CD4-positive, alpha-beta T cell treated with Interleukin-1 beta for 1 hour (primary cell): ENCODE measurements around the gene AAGAB.

Experiments
- DNase-seq, 2 donors: peaks; one replicate each; pipeline ENCODE4 v3.0.0-alpha.2; 2020 to 2022

The AAGAB gene

DNA sequence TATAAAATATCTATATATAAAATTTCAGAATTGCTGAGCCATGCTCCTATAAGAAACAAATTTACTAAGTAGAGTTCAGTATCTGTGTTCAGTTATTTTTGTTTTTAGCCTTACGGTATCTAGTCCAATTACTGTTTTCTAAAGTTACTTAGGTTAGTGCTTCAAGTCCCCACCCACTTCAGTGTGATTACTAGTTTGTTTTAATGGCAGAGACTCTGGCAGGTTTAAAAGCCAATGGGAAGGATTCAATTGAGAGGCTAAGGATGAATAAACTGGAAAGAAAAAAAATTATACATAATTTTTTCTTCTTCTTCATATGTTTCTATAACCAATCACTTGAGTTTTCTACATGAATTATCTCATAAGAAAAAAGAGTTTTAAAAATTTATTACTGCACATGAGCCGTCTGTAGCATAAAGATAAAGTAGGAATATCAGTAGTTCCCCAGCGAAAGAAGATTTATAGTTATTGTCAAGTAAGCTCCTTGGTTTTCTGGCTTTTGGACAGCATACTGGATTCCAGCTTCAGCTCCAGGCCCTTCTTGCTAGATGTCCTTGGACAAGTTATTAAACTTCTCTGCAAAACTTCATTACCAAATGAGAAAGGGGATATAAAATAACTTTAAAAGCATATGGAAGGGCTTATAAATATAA lies 46.8 kb downstream of the AAGAB start:
- no peak for DNase-seq

DNA sequence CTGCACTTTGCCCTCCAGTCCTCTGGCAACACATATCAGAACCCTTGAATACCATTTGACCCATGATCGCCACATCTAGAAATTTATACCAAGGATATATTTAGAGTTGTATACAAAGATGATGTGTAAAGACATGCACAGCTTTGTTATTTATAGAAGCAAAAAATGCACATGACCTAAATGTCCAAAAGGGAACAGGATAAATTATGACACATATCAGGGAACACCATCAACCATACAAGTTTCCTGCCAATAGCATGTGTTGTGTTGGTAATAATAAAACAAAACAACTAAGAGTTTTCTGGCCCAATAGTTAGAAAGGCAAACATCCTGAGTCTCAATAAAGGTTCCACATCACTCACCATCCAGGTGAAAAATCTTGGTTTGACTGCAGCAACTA lies 51.5 kb downstream of the AAGAB start:
- no peak for DNase-seq

DNA sequence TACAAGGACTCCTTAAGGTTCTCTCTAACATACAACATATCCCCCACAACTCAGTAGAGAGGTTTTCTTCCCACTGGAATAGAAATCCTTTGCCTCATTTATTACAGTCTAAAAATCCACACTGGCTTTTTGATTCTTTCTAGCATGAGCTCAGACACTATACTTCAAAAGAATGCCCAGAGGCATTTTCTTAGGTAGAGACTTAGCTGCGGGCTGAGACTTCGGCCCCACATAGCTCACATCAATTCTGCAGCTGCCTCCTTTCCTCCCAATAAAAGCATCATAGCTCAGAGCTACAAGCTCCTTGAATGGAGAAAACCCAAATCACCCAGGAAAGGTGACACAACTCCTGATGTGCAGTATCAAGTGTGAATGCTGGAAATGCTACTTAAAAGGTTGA lies 52.4 kb downstream of the AAGAB start:
- no peak for DNase-seq

DNA sequence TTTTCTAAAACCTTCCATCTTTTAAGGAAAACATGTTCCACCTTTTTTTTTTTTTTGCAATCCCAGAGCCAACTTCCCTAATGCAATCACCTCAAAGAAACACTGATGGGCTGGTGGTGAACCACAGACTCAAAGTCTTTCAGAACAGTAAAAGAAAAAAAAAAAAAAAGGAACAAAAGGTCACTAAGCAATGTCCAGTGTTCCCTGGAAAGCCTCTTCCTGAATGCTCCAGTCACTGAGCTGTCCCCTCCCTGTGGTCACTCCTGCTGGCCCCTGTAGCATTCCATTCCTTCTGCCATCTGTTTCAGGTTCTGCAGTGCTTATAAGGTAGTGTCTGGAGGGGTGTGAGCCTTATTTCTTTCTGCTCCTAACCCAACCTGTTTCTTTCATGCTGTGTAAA lies 53.3 kb downstream of the AAGAB start:
- DNase-seq, result no peak

DNA sequence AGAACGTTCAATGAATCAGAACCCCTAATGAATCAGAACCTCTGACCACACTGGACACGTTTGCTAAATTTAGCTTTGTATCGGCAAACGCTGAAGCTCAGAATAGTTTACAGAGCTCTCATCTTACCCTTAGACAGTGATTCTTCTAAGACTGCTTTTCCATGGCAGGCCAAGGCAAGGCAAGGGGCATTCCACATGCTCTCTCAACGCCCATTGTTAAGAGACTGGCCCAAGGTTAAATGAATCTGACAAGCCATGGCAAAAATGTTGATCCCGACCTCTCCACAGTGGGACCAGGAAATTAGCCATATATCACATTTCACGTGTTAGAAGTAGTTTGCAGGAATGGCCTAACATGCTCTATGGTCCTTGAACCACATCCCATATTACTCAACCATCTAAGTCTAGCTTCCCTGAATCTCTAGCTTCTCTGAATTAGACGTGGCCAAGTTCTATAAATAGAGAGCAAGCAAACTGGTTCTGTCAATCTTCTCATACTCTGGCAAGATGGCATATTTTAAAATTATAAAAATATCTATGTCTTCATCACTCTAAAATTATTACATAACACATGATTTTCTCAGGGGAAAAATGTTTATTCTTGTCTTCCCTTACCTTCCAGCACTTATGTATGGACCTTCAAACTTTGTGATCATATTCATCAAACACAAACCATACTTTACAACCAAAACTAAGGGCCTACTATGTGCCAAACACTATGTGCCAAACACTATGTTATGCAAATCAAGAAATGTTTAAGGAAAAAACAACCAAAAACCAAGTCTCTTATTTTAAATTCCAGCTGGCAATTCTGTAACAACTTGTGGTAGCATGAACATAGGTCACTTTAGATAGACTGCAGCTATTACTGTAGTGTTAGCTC lies 54.3 kb downstream of the AAGAB start:
- no peak for DNase-seq

DNA sequence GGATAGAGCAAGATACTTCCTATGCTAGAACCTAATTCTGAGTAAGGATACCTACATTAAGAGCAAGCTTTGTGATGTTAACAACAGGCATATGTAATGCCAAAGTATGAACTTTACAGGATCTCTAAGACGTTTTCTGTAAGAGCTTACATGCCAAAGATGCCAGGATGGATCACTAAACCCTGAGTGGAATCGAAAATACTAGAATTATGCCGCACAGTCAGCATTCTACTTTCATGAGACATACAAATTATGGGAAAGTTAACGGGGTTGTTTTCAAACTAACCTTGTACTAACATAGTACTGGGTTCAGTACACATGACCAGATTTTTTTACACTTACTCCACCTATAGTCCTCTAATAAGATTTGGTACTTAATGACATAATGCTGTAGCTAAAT lies 55.1 kb downstream of the AAGAB start:
- DNase-seq, result no peak

DNA sequence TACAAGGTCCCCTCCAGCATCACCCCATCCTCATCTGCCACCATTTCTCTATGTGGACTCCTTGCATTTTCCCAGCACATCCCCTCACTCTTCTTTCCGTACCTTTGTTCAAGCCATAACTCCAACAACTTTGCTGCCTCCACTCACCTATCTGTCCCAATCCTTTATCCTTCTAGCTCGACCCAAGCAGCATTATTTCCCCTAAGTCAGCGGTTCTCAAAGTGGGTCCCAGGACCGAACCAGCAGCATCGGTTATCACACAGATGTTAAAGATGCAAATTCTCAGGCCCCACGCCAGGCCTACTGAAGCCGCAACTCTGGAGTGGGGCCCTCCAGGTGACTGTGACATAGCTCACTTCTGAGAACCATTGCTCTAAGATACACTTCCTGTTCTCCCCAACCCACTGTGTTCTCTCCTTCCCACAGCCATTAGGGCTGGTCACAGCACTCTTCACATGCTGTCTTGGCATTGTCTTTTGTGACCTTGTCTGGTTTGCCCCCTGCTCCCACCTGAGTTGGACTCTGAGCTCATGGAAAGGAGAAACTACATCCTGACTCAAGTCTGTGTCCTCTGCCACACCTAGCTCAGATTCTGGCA lies 56.2 kb downstream of the AAGAB start:
- DNase-seq, result no peak

DNA sequence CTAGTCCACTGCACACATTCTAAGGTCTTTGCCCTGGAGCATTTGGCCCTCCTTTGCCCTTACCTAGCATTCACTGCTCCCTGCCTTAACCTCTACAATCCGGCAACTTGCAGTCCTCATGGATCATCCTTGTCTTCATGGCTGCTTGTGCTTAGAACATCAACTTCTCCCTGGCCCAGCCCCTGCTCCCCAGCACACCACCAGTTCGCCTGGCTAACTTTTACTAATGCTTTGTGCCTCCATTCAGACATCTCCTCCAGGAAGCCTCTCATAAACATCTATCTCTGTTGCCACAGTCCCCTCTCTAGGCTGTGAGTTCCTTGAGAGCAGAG lies 57.1 kb downstream of the AAGAB start:
- DNase-seq, result no peak

DNA sequence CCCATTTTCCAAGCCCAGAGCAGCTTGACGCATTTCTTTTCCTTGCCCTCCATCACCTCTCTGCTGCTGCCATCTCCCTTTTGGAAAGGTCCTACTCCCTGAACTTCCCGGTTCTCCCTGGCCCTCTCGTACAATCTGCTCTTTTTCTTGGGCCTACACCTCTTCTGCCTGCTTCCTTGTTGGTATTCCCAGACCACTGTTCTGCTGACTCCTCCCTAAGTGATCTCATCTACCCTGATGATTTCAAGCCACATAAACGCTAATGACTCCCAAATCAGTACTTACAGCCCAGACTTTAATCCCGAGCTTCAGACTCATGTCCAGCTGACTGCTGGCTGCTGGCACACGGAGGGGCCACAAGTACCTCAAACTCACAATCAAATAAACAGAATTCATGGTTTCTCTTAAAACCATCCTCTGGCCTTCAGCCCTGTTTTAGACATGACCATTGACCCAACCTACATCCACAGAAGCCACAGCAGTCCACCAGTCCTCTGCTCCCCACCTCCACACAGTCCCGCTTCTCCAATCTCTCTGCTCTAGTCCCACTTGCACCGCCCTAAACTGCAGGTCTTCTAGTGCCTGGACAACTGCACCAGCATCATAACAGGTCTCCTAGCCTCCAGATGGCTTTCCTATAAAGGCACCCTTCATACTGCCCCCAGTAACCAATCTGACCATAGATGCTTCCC lies 57.6 kb downstream of the AAGAB start:
- no peak for DNase-seq

DNA sequence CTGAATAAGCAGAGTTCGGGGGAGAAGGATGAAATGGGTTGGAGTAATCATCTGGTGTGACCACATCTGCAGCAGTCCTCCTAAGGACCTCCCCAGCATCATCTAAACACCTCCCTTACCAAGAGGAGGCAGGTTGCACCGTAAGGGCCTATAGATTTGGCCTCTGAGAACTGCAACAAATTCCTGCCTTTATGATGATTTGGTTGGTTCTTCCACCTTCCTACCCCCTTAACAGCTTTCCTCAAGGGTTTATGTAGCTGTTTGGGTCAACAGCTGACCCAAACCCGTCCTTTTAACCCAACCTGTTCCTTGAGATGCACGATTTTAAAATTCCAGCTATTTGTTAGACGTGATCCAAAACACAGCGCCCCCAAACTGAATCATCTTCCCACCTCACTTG lies 58.2 kb downstream of the AAGAB start:
- no peak for DNase-seq

DNA sequence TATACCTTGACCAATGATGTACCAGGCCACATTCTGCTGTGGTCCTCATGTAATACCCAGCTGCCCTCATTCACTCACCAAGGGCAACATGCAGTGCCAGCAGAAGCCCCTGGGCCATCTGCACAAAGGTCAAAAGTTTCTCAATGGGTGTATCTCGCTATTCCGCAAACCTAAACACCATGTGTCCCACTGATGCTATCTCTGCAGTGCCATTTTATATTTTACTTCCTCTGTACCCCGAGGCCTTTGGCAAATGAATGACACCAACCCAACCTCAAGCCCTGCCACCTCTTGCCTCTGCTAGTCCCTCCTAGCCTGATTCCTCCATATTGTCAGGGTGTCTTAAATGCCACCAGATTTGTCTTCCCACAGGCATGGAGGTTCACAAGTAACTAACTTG lies 59.2 kb downstream of the AAGAB start:
- DNase-seq, result no peak

DNA sequence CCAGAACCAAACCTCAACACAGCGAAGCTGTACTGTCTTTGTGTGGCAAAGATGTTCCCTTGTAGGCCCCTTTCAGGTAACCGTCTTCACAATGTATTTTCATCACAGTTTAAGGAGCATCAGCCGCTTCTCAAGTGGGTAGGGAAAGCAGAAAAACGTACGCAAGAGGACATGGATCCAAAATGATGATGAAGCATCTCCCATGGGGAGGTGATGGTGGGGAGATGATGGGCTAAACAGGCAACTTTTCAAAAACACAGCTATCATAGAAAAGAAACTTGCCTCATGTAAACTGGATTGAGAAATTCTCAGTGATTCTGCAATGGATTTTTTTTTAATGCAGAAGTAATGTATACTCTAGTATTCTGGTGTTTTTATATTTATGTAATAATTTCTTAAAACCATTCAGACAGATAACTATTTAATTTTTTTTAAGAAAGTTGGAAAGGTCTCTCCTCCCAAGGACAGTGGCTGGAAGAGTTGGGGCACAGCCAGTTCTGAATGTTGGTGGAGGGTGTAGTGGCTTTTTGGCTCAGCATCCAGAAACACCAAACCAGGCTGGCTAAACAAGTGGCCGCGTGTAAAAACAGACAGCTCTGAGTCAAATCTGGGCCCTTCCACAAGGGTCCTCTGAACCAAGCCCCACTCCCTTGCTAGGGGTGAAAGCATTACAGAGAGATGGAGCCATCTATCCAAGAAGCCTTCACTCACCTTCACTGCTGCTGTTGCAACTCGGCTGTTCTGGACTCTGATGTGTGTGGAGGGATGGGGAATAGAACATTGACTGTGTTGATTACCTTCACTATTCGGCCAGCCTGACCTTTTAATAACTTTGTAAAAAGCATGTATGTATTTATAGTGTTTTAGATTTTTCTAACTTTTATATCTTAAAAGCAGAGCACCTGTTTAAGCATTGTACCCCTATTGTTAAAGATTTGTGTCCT lies 60.0 kb downstream of the AAGAB start:
- no peak for DNase-seq

DNA sequence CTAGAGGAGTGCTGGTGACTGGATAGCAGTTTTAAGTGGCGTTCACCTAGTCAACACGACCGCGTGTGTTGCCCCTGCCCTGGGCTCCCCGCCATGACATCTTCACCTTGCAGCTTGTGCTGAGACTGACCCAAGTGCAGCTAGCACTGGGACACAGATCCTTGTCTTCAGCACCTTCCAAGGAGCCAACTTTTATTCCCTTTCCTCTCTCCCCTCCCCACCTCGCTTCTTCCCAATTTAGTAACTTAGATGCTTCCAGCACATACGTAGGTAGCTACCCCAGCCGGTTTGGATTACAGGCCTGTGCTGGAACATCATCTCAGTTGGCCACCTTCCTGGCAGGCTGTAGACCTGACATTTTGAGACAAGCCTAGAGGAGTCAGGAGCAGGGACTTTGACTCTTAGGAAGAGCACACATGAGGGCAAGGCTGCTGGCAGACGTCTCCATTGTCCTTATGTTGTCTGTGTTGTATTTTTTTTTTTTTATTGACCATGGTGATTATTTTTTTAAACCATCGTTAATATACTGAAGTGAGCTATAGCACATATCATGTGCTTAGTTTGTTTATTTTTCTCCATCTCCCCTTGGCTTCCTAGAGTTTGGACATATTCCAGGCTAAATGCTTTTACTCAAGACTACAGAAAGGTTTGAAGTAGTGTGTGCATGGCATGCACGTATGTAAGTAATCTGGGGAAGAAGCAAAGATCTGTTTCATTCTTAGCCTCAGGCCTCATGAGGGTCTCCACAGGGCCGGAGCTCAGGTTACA lies 61.1 kb downstream of the AAGAB start:
- no peak for DNase-seq

DNA sequence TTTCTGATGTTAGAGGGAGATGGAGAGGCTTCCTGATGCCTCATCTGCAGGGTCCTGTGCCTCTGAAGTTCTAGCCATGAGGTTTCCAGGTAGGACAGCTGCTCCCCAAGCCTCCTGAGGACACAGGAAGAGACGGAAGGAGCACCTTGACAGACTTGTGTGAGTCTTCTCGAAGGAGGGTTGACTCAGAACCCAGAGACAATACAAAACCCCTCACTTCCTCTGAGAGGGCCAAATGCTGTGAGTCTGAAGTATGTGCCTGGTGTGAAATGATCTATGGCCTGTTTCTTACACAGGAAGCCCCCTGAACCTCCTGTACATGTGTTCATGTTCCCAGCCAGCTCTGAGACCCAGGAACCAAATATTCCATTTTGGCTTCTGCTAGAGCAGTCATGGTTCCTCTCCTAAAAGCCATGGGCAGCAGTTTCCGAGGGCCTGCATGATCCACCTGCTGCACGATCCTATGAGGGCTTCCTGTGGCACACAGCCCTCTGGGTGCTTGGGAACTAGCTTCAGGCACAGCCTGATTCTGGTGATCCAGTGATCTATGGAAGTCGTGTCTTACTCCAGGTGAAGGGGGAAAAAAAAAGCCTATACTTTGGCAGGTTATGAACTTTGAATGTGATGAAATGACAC lies 62.2 kb downstream of the AAGAB start:
- DNase-seq, result no peak

DNA sequence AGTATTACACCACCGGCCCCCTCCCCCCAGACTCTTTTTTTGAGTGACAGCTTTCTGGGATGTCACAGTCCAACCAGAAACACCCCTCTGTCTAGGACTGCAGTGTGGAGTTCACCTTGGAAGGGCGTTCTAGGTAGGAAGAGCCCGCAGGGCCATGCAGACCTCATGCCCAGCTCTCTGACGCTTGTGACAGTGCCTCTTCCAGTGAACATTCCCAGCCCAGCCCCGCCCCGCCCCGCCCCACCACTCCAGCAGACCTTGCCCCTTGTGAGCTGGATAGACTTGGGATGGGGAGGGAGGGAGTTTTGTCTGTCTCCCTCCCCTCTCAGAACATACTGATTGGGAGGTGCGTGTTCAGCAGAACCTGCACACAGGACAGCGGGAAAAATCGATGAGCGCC lies 63.6 kb downstream of the AAGAB start:
- no peak for DNase-seq

DNA sequence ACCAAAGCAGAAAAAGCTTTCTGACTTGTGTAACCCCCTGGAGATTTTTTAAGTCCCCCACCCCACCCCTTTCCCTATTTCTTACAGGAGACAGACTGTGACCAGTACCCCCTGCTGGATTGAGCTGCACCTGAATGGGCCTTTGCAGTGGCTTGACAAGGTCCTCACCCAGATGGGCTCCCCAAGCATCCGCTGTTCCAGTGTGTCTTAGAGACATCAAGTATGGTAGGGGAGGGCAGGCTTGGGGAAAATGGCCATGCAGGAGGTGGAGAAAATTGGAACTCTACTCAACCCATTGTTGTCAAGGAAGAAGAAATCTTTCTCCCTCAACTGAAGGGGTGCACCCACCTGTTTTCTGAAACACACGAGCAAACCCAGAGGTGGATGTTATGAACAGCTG lies 64.1 kb downstream of the AAGAB start:
- DNase-seq, result no peak

DNA sequence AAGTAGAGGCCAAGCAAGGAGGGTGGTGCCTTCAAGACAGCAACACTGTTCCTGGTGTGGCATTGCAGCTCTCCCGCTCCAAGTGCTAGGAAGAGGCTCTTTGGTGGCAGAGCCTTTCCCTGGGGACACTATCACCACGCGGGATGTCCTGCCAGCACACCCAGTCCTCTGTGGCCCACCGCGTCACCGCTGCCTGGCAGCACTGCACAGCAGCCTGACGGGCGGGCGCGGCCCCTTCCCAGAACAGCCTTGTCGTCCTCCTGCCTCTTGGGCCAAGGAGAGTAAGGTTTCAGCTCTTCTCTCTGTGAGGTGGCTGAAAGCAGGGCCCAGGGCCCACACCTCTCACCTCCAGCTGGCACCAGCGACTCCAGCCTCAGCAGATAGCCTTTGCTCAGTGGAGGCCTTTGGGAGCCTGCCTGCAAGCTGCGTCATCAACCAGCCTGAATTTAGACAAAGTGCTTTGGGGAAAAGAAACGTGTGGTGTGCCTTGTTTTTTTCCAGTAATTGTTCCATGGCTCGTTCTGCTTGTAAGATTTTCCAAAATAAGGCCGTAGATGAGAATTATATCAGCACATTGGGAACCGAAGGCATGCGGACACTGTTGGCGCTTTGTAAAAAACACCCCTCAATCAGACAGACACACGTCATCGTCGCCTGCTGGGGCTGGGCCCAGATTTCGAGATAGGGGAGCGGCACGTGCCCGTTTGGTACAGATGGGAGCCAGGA lies 65.0 kb downstream of the AAGAB start:
- no peak for DNase-seq

DNA sequence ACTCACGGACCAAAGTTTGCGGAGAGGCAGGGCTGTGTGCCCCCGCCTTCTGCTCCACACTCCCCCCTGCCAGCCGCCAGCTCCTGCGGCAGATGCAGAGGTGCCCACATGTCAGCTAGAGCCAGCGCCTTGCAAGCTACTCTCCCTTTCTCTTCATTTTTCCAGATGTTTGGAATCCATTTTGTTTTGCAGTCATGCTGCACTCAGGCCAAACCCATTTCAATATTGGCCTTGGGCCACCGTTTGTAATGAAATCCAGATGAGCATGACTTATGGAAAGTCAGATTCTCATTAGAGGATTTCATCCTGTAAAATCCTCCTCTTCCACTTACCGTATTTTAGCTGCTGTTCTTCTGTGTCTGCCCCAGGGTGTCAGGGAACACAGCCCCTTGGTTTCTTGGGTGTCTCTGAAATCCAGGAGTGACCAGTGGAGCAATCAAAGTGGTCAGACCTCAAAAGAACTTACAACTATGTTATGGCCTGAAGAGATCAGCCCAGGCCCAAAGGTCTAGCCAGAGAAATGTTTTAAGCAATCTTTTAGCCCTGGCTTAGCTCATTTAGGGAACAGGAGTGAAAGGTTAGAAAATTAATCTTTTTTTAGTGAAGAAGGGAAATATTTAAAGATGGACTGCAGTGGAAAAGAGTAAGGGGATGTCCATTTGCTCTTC lies 65.8 kb downstream of the AAGAB start:
- DNase-seq, result no peak

DNA sequence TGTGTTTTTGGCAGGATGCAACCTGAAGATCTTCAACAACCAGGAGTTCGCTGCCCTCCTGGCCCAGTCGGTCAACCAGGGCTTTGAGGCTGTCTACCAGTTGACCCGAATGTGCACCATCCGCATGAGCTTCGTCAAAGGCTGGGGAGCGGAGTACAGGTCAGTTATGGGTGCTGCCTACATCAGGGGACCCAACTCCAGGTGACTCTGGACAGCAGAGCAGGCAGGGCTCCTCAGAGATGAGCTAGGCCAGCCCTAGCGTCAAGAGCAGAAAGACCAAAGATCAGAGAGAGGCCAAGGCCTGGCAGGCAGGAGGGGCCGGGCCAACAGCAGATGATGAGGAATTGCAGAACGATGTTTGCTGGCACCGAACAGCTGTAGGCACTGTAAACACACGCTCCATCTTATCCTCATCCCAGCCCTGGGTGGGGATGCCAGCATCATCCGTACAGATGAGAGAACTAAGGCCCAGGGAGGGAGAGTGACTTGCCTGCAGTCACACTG lies 67.1 kb downstream of the AAGAB start:
- DNase-seq, result no peak

DNA sequence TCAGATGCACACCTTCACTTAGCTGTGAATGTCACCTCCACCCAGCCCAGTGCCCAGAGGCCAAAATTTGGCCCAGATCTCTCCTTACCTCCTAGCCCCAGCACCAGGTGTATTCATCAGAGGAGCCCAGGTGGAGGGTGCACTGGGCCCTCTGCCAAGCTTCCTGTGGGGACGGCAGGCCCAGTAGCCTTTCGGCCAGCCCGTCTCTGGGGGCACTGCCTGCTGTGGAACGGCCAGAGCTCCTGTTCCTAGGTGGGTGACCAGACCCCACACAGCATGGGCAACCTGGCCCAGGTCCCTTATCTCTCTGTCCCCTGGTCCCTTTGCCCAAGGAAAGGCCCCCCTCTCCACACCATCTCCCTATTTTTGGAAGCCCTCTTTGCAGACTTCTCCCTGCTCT lies 67.8 kb downstream of the AAGAB start:
- no peak for DNase-seq
